Fibroblast of upper back skin (primary cell): ENCODE data around the gene SAMD4B.
"Not testable (repeated sequence)": the region's sequence is repeated elsewhere in the genome, so short reads cannot be mapped to it uniquely, and the experiment has no call there.

Source experiments
- DNase-seq: peaks from one replicate; pipeline ENCODE4 v3.0.0-alpha.2; 2013

SAMD4B gene

DNA sequence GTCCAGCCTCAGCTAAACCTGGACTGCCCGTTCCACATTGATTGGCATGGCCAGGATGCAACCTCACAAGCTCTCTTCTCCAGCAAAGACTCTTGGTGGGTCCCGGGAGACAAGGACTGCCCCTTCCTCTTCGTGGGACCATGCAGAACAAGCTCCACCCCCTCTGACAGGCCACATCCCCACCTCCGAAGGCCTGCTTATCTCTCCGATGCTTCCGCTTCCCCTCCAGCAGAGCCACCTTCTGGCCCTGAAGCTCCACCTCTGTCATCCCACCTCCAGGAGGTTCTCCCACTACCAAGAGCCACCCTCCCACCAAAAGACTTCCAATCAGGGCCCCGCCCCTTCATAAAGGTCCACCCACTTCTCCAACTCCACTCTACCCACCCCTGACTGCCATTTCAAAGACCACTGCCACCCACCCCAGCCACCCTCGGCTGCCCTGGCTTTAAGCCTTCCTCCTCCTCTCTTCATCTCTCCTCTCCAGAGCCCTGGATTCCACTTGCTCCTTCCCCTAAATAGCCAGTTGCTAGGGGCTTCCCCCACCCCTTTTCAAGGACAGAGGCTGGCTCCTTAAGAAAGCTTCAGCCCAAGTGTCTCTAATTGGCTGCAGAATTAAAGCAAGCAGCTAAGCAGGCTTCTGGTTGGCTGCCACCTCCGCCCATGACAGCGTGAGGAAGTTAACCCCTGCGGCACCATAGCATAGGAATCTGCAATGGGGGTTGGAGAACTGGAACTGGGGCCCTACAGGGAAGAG, 31.5 kb upstream of the SAMD4B start:
- DNase-seq = no peak

DNA sequence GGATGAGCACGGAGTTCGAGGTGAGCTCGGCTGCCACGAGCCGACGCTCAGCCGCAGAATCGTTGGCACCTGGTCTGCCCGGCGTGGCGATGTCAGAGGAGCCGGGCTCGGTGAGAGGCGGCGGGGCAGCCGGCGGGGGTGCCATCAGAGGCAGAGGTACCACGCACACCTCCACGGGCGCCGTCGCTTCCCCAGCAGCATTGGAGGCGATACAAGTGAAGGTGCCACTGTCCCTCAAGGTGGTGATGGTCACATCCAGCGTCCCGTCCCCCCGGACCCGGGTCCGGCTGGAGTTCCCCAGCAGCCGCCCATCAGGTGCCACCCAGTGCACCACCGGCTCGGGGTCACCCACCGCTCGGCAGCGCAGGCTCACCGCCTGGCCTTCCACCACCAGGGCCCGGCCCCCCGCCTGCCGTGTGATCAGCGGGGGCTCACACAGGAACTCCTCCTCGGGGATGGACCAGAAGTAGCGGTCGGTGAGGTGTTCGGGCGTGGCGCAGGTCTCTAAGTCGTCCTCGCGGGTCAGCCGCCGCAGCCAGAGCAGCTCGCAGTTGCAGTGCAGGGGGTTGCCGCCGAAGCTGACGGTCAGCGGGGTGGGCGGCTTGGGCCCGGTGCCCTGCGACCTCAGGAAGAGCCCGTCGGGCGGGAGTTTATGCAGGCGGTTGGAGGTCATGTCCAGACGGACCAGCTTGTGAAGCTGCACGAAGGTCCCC, 28.0 kb upstream of the SAMD4B start:
- no peak for DNase-seq

DNA sequence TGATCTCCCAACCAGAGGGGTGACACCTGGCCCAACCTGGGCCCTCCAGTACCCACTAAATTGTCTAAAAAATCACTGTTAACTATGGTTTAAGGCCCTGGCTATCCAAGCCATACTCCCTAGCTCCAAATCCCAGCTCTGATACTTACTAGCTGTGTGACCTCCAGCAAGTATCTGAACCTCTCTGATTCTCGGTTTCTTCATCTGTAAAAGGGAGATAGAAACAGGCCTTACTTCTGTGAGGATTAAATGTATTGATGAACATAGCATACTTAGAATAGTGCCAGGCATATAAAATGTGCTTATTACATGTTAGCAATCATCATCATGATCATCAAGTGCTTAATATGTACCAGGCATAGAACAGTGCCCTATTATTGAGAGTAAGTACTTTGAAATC, 26.3 kb upstream of the SAMD4B start:
- DNase-seq = no peak

DNA sequence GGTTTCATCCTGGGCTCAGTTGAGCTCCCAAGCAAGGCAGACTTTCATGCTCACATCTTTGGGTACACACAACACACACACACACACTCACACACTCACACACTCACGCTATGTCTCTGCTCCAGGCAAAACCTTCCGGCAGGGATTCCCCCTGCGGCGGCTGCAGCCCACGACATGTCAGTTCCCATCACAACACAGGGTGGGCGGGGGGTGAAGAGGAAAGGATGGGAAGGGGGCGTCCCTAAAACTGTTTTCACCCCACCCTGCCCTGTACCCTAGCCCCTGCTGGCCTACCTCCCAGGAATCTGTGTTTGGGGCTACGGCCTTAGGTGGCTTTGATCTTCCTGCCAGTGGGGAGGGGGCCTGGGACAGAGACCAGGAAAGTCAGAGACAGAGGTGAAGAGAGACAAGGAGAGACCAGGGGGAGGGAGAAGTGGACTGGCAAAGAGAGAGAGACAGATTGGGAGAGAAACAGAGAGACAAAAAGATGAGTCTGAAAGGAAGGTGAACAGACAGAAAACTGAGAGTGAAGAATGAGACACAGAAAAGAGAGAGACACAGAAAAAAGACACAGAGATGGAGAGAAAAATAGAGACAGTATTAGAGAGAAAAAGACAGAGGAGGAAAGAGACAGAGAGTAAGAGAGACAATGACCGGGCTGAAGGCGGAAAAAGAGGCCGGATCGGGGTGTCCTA, 25.4 kb upstream of the SAMD4B start:
- DNase-seq = no peak

DNA sequence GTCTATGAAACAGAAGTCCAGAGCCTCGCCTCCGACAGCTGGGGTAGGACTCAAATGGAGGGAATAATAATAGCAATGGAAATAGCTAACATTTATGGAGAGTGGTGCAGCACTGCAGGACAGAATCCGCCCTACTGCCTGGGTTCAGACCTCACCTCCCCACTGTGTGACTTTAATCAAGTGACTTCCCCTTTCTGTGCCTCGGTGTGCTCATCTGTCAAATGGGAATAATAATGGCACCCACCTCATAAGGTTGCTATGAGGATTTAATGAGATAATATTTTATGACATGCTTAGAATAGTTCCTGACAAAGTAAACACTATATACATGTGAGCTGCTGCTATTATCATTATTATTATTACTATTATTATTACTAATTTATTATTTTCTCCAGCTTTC, 24.7 kb upstream of the SAMD4B start:
- DNase-seq = no peak

DNA sequence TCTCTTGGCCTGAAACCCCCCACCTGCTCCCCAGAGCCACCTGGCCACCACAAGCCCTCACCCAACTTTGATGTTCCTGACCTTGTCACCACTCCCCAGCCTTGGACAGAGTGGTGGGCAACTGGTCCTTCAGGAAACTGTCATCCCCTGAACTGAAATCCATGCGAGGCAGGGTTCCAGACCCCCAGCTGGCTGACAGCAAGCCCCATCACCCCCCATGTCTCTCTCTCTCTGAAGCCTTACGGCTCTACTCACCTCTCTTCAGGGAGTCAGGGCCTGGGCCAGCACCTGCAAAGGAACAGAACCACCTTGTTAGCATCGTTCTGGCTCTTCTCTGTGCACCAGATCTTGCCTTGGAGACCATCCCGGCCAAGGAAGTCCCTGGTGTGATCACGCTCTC, 24.1 kb upstream of the SAMD4B start:
- DNase-seq = no peak

DNA sequence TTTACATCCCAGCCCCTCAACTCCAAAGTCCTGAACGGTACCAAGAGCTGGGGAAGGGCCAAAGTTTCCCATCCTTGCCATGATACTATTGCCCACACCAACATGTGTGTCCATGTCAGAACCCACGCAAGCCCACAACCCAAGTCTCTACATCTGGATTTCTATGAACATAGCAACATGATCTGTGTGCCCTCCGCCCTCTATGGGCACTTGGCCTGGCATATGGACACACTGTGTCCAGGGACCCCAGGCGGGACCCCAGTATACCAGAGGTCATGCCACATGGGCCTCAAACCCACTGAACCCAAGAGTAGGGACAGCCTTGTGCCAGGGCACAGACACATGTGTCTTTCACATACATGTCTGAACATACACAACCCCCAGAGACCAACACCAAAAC, 23.5 kb upstream of the SAMD4B start:
- DNase-seq = no peak

DNA sequence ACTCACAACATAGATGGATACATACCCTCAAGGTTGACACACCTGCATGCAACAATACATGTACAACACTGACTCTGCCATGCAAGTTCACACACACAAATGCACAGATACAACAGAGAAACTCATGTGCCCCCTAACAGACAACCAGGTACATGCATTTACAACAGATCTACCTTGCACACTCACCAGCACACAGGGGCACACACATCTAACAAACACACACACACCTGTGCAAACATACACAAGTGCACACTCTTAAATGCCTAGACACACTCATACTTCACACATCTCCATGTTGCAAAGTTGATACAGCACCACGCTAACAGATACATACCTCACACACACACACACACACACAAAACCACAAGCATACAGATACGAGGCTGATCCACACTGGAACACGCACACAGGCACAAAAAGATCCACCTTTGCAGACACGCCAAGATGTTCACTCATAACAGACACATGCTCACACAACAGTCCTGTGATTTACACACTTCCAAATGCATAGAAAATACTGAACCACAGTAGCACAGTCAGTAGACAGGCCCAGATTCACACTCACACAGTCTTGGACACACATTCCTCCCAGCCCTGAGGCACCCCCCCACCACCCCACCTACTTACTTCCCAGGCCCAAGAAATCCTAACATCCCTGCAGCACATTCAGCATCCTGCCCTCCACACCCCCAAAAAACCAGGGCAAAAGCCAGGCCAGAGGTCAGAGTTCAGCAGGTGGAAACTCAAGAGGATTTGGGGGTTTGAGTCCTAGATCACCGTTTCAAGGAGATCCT, 22.9 kb upstream of the SAMD4B start:
- DNase-seq = no peak

DNA sequence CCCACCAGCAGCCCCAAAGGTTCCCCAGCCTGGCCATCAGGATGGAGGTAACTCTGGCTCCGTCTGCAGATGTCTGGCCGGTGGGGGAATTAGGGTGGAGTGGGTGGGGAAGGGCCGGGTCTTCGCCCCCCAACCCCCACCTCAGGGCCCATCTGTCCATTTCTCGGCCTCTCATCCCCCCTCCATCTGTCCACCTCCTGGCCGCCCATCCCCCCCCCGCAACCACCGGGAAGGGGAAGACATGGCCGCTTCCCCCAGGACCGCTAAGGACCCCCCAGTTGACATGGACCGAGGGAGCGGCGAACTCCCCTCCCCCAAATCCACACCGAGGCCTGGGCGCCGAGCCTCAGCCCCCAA, 22.4 kb upstream of the SAMD4B start:
- DNase-seq = no peak

DNA sequence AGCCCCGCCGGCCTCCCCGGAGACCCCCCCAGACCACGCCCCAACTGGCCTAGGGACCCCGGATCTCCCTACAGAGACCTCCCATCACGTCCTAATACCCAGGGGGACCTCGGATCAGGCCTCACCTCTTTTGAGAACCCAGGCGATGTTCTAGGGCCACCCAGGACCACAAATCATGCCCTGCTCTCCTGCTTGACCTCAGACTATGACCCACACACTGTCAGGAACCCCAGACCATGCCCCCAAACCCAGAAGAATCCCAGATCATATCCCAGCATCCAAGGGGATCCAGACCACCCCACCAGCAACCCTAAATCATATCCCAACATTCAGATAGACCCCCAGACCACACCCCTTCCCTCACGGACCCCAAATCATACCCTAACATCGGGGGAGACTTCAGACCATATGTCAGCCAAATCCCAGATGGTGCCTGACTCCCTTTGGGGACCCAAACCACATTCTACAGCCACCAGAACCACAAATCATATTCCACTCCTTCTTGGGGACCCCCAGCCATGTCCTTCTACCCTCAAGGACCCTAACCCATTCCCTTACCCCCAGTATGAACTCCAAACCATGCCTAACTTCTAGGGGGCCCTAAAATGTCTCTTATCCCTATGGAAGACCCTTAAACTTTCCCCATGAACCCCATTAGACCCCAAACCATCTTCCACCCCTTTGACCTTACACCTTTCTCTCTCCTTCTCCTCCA, 20.9 kb upstream of the SAMD4B start:
- no peak for DNase-seq

DNA sequence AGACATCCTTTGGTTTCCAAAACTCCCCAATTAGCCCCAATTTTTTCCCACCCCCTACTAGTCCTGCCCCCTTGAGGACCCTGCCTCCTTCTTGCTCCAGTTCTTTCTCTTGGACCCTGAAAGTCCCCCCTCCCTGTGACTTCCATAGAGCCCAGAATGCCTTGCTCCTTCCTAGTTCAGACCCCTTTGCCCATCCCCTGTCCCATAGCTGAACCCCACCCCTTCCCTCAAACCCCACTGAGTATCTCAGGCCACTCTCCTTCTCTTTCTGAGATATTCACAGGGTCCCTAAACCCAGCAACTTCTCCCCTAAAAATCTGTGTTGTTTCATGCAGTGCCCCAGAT, 20.4 kb upstream of the SAMD4B start:
- DNase-seq = no peak

DNA sequence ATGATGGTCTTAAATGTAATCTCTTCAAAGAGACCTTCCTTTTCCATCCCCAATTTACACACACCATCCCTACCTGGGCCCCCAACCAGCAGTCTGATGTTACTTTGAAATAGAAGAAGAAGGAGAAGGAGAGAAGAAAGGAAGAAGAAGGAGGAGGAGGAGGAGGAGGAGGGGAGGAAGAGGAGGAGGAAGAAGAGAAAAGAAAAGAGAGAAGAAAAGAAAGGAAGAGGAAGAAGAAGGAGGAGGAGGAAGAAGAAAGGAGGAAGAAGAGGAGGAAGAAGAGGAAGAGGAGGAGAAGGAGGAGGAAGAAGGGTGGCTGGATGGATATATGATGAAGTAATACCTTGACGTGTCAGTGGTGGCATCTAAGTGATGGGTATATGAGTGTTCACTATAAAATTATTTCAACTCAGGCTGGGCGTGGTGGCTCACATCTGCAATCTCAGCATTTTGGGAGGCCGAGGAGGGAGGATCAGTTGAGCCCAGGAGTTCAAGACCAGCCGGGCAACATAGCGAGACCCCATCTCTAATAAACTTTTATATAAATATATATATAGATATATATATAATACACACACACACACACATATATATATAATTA, 17.9 kb upstream of the SAMD4B start:
- no peak for DNase-seq

DNA sequence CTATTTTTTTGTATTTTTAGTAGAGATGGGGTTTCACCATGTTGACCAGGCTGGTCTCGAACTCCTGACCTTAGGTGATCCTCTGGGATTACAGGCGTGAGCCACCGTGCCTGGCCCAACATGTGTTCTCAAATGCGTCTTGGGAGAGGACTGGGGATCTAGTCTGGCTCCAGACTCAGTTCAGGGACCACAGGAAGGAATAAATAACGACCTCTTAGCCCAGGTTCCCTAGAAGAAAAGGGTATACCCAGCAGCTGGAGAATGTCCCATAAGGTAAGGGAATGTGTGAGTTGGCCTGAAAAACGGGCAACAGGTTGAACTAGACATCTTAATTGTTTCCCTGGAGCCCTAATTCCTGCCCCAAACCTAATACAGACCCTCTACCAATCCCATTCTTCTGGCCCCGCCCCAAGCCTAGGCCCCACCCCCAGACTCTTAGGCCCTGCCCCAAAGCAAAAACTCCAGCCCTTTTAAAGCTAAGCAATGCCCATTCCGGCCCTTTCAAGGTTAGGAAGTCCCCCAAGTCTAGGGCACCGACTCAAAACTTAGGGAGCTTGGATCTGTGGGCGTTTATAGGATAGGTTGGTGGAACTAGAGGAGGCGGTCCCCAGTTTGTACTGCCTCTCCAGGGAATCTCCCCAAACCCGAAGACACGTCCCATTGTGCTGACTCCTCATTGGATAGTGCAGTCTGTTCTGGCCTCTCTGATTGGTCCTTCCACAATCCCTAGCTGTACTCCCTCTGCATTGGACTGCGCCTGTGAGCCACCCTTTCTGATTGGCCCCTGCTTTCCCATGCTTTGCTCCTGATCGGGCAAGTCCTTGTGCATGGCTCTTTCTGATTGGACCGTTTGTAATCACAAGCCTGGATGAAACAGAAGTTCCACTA, 16.2 kb upstream of the SAMD4B start:
- peak; percentile 12 for DNase-seq

DNA sequence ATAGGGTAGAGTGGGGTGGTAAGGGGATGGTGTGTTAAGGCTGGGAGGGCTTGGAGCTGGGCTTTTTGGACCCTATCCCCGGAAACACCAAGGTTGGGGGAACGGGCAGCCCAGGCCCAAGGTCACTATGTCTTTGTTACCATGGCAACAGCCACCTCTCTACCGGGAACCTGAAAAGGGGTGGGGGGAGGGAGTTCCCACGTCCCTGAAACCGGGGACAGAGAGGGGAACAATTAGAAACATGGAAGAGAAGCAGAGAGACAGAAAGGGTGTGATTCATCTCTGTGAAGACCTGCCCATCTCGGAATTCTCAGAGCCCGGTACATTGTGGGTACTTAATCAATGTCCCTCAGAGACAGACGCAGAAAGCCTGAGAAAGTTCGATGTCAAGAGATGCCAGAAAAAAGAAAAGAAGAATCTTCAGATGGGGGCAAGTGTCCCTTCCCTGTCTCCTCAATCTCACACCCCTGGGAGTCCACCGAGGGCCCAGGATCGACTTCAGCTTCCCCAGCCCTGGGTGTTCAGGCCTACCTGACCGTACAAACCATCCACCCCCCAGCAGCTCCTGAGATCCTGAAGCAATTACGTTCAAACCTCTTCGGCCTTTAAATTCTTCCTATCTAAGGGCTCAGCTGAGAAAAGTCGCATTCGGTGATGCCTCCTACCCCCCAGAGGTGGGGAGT, 14.7 kb upstream of the SAMD4B start:
- DNase-seq = no peak

DNA sequence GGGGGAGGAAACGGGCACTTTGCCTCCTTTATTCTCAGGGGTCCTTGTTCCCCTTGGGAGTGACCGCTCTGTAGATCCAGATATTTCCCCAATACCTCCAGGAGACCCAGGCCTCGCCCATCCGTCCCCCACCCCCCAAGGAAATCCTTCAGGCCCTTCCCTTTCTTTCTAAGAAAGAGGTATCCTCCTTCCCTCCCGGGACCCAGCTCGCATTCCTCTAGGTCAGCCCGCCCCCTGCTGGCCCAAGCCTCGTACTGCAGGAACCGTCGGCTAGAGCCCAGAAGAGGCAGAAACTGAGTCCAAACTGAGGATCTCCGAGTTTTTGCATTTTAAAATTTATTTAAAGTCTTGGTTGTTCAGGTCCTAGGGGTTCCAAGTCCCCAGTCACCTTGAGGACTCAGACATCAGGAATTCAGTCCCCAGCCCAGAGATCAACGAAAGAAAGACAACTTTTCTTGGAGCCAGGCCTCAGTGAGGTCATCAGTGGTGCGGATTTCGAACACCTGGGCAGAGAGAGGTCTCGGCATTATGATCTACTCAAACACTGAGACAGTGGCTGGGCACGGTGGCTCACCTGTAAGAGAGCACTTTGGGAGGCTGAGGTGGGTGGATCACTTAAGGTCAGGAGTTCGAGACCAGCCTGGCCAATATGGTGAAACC, 14.0 kb upstream of the SAMD4B start:
- peak; percentile 71 for DNase-seq

DNA sequence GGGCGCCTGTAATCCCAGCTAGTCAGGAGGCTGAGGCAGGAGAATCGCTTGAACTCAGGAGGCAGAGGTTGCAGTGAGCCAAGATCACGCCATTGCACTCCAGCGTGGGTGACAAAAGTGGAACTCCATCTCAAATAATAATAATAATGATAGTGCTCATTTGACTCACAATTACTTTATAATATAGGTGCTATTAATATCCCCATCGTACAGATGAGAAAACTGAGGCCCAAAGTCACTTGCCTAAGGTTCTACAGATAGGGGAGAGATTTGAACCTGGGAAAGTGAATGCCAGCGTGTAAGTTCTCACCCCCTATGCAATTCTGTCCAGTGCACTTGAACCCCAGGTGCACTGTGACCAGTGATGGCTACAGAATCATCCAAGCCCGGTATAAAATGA, 12.3 kb upstream of the SAMD4B start:
- DNase-seq = no peak

DNA sequence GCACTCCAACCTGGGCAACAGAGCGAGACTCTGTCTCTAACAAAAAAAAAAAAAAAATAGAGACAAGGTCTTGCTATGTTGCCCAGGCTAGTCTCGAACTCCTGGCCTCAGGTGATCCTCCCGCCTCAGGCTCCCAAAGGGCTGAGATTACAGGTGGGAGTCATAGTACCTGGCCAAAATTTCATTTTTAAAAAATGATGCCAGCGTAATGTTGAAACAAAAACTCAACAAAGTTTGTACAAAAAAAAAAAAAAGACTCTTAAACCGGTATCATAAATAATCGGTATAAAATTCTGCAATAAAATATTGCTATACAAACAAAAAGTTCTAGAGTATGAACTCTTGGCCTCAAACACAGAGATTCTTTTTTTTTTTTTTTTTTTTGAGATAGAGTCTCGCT, 9.9 kb upstream of the SAMD4B start:
- DNase-seq = no peak

DNA sequence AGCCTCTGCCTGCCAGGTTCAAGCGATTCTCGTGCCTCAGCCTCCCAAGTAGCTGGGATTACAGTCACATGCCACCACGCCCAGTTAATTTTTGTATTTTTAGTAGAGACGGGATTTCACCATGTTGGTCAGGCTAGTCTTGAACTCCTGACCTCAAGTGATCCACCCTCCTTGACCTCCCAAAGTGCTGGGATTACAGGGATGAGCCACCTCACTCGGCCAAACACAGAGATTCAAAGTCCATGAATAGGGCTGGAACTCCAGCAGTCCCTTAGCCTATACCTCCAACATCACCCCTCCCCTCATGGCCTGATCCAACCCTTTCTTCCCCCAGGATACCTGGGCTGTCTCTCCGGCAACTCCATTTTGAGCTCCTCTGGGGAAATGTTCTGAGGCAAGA, 9.5 kb upstream of the SAMD4B start:
- DNase-seq = not testable (repeated sequence)

DNA sequence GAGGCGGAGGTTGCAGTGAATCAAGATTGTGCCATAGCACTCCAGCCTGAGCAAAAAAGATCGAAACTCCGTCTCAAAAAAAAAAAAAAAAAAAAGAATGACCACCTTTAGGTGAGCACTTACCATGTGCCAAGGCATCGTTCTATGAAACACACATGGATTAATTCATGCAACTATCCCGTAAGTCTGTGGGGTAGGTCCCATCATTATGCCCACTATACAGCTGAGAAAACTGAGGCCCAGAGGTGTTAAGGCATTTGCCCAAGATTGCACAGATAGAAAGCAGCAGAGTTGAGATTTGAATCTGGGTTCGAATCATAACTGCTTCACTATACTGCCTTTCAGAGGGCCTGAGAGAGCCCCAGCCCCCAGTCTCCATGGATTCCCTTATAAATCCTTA, 8.7 kb upstream of the SAMD4B start:
- no peak for DNase-seq

DNA sequence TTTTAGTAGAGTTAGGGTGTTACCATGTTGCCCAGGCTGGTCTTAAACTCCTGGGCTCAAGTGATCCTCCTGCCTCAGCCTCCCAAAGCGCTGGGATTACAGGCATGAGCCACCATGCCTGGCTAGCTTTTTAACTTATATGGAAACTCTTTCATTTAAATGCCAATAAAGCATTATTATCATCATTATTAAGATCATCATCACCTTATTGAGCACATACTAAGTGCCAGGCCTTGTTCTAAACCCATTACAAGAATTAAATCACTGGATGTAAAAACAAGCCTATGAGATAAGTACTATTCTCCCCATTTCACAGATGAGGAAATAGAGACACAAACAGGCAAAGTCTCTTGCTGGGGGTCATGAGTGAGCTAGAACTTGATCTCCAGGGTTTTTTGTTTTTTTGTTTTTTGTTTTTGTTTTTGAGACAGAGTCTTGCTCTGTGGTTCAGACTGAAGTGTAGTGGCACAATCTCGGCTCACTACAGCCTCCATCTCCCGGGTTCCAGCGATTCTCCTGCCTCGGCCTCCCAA, 7.7 kb upstream of the SAMD4B start:
- no peak for DNase-seq
